HEK293 (cell line): Measurements from ENCODE around the gene NOL3.

ENCODE experiments used
- CTCF ChIA-PET: fragments of 350-600 bp; formaldehyde crosslinking; extraction: SDS; loops from one replicate; lab custom pipeline; 2021; ENCODE audit warnings: antibody characterized with exemption; lab: Yijun Ruan, JAX
- POLR2A ChIA-PET: fragments of 300-600 bp; formaldehyde crosslinking; extraction: SDS; loops from one replicate; lab custom pipeline; 2020; ENCODE audit warnings: antibody characterized with exemption, inconsistent platforms; lab: Yijun Ruan, JAX
- H3K27ac ChIP-seq: fragments of 200-500 bp; sonication (Bioruptor generic); 2 replicates; pipeline ENCODE4 v1.5.1; 2014; ENCODE audit warnings: low read depth, low read length, control low read depth, inconsistent platforms; ENCODE audit errors: extremely low read depth
- H3K36me3 ChIP-seq, 2 experiments: fragments of 200-500 bp in 1 of 2; sonication (Bioruptor generic) in 1 of 2; 1 replicate in 1 of 2; 2 replicates in 1 of 2; pipeline ENCODE4 v1.5.1; 2014 to 2017; ENCODE audit warnings: inconsistent platforms in 2 of 2, low read length in 2 of 2; ENCODE audit not compliant: control insufficient read depth in 2 of 2, insufficient read depth in 1 of 2
- H3K4me1 ChIP-seq: fragments of 200-500 bp; sonication (Bioruptor generic); 2 replicates; pipeline ENCODE4 v1.5.1; 2014; ENCODE audit warnings: mild to moderate bottlenecking, low read length, inconsistent platforms; ENCODE audit not compliant: control insufficient read depth, insufficient read depth
- H3K4me3 ChIP-seq: 2 replicates; pipeline ENCODE4 v1.5.1; 2011; ENCODE audit warnings: low read depth, mild to moderate bottlenecking, control low read depth, low read length, moderate library complexity
- H3K9me3 ChIP-seq: fragments of 200-500 bp; sonication (Bioruptor generic); 2 replicates; pipeline ENCODE4 v1.5.1; 2014; ENCODE audit warnings: low read depth, low read length, inconsistent platforms; ENCODE audit not compliant: control insufficient read depth, insufficient read depth
- CTCF ChIP-seq: fragments of 450-650 bp; formaldehyde crosslinking; IDR thresholded peaks from 2 replicates; pipeline ENCODE4 v1.5.1; 2016; ENCODE audit warnings: missing biosample characterization, missing genetic modification characterization
- PBX3 ChIP-seq: sonication (generic); formaldehyde crosslinking; IDR thresholded peaks from 2 replicates; pipeline ENCODE4 v1.8.1; 2022; ENCODE audit warnings: mild to moderate bottlenecking, moderate library complexity, missing genetic modification reagents
- SCRT2 ChIP-seq: fragments of 450-650 bp; formaldehyde crosslinking; IDR thresholded peaks from 2 replicates; pipeline ENCODE4 v1.5.1; 2016; ENCODE audit warnings: missing biosample characterization, missing genetic modification characterization
- SP2 ChIP-seq: fragments of 450-650 bp; formaldehyde crosslinking; IDR thresholded peaks from 2 replicates; pipeline ENCODE4 v1.5.1; 2016; ENCODE audit warnings: missing biosample characterization, missing genetic modification characterization
- YY1 ChIP-seq: fragments of 450-650 bp; formaldehyde crosslinking; IDR thresholded peaks from 2 replicates; pipeline ENCODE4 v1.5.1; 2018; ENCODE audit warnings: missing biosample characterization, missing genetic modification characterization
- ZBTB17 ChIP-seq: fragments of 450-650 bp; formaldehyde crosslinking; IDR thresholded peaks from 2 replicates; pipeline ENCODE4 v1.5.1; 2016; ENCODE audit warnings: missing biosample characterization, missing genetic modification characterization
- ZBTB8A ChIP-seq: fragments of 450-650 bp; formaldehyde crosslinking; IDR thresholded peaks from 2 replicates; pipeline ENCODE4 v1.5.1; 2016; ENCODE audit warnings: missing biosample characterization, missing genetic modification characterization
- ZFP3 ChIP-seq: fragments of 450-650 bp; formaldehyde crosslinking; IDR thresholded peaks from 2 replicates; pipeline ENCODE4 v1.5.1; 2016; ENCODE audit warnings: low read depth, missing biosample characterization, missing genetic modification characterization
- ZFP41 ChIP-seq: fragments of 450-650 bp; formaldehyde crosslinking; IDR thresholded peaks from 2 replicates; pipeline ENCODE4 v1.5.1; 2016; ENCODE audit warnings: missing biosample characterization, missing genetic modification characterization, borderline replicate concordance
- ZIC2 ChIP-seq: fragments of 450-650 bp; formaldehyde crosslinking; IDR thresholded peaks from 2 replicates; pipeline ENCODE4 v1.5.1; 2016; ENCODE audit warnings: missing biosample characterization, missing genetic modification characterization
- ZNF112 ChIP-seq: fragments of 450-650 bp; formaldehyde crosslinking; IDR thresholded peaks from 2 replicates; pipeline ENCODE4 v1.5.0; 2017; ENCODE audit warnings: missing biosample characterization, missing genetic modification characterization
- ZNF211 ChIP-seq: fragments of 450-650 bp; formaldehyde crosslinking; IDR thresholded peaks from 2 replicates; pipeline ENCODE4 v1.5.1; 2016; ENCODE audit warnings: low read depth, missing biosample characterization, missing genetic modification characterization
- ZNF248 ChIP-seq: fragments of 450-650 bp; formaldehyde crosslinking; IDR thresholded peaks from 2 replicates; pipeline ENCODE4 v1.5.1; 2017; ENCODE audit warnings: missing biosample characterization, missing genetic modification characterization
- ZNF335 ChIP-seq: fragments of 450-650 bp; formaldehyde crosslinking; conservative IDR thresholded peaks from 2 replicates; pipeline ENCODE4 v1.5.1; 2016; ENCODE audit warnings: missing biosample characterization, missing genetic modification characterization
- ZNF350 ChIP-seq: fragments of 450-650 bp; formaldehyde crosslinking; IDR thresholded peaks from 2 replicates; pipeline ENCODE4 v1.5.0; 2017; ENCODE audit warnings: missing biosample characterization, mild to moderate bottlenecking, missing genetic modification characterization
- ZNF48 ChIP-seq: fragments of 450-650 bp; formaldehyde crosslinking; IDR thresholded peaks from 2 replicates; pipeline ENCODE4 v1.5.1; 2016; ENCODE audit warnings: missing biosample characterization, missing genetic modification characterization
- TF ChIP-seq, protein P1 (sequence below): fragments of 450-650 bp; formaldehyde crosslinking; IDR thresholded peaks from 2 replicates; pipeline ENCODE4 v1.5.1; 2016; ENCODE audit warnings: missing biosample characterization, missing genetic modification characterization
- TF ChIP-seq, protein P2 (sequence below): fragments of 450-650 bp; formaldehyde crosslinking; optimal IDR thresholded peaks from 2 replicates; pipeline ENCODE3; 2016; ENCODE audit warnings: missing biosample characterization, mild to moderate bottlenecking, missing genetic modification characterization
- TF ChIP-seq, protein P3 (sequence below): fragments of 450-650 bp; IDR thresholded peaks from 2 replicates; pipeline ENCODE4 v1.5.1; 2018; ENCODE audit warnings: missing biosample characterization, mild to moderate bottlenecking, missing genetic modification characterization
- TF ChIP-seq, protein P4 (sequence below): fragments of 450-650 bp; formaldehyde crosslinking; IDR thresholded peaks from 2 replicates; pipeline ENCODE4; 2016; ENCODE audit warnings: missing biosample characterization, missing genetic modification characterization

NOL3 gene

DNA sequence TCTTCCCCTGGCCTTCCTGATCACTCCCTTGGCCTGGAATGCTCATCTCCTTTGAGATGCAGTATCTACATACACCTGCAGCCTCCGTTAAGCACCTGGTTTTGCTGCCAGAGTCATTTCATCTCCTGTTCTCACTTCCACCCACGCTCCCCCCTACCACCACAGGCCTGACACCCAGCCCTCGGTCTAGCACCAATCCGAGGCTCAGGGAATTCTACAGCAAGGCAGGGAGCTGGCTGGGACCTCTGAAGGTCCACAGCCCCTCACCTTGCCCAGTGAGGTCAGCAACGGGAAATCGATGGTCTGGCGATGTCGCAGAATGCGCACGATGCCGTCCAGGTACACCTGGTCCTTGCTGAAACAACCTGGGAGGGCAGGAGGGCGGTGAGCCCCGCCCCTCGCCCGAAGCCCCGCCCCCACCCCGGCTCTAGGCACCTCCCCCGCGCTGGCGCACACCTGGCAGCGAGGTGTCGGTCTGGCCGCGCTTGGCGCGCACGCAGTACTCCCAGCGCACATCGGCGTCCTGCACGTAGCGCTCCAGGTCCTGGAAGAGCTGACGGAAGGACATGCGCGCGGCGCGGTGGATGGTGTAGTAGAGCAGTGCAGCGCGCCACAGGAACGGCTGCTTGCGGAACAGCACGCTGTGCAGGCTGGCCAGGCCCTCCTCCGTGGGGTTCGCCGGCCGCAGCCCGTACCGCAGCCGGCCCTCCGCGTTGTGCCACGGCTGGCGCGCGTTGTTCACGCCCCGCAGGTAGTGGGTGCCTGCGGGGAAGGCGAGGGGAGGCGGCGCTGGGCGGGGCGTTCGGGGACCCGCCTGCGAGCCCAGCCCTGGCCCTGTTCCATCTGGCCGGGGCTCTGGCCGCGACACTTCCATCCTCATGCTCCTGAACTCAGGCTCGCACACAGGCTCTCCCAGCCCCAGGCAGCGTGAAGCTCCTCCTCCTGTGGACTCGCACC, 7.7 kb downstream of the NOL3 start (continued):
- TF ChIP-seq CTCF (tag by site-specific recombination), result peak; percentile 75
- TF ChIP-seq, protein P1, sequence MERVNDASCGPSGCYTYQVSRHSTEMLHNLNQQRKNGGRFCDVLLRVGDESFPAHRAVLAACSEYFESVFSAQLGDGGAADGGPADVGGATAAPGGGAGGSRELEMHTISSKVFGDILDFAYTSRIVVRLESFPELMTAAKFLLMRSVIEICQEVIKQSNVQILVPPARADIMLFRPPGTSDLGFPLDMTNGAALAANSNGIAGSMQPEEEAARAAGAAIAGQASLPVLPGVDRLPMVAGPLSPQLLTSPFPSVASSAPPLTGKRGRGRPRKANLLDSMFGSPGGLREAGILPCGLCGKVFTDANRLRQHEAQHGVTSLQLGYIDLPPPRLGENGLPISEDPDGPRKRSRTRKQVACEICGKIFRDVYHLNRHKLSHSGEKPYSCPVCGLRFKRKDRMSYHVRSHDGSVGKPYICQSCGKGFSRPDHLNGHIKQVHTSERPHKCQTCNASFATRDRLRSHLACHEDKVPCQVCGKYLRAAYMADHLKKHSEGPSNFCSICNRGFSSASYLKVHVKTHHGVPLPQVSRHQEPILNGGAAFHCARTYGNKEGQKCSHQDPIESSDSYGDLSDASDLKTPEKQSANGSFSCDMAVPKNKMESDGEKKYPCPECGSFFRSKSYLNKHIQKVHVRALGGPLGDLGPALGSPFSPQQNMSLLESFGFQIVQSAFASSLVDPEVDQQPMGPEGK, result peak; percentile 34; the same call in 1 of the 2 replicates
- peak; percentile 63 for TF ChIP-seq SP2 (tag by site-specific recombination)
- TF ChIP-seq, protein P2, sequence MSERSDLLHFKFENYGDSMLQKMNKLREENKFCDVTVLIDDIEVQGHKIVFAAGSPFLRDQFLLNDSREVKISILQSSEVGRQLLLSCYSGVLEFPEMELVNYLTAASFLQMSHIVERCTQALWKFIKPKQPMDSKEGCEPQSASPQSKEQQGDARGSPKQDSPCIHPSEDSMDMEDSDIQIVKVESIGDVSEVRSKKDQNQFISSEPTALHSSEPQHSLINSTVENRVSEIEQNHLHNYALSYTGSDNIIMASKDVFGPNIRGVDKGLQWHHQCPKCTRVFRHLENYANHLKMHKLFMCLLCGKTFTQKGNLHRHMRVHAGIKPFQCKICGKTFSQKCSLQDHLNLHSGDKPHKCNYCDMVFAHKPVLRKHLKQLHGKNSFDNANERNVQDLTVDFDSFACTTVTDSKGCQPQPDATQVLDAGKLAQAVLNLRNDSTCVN (tag by site-specific recombination), result peak; percentile 90
- 0 out of 2 replicates have a peak, but pooled peaks have one; percentile 25 for TF ChIP-seq ZNF335
- TF ChIP-seq ZIC2 (tag by site-specific recombination), result peak; percentile 94

DNA sequence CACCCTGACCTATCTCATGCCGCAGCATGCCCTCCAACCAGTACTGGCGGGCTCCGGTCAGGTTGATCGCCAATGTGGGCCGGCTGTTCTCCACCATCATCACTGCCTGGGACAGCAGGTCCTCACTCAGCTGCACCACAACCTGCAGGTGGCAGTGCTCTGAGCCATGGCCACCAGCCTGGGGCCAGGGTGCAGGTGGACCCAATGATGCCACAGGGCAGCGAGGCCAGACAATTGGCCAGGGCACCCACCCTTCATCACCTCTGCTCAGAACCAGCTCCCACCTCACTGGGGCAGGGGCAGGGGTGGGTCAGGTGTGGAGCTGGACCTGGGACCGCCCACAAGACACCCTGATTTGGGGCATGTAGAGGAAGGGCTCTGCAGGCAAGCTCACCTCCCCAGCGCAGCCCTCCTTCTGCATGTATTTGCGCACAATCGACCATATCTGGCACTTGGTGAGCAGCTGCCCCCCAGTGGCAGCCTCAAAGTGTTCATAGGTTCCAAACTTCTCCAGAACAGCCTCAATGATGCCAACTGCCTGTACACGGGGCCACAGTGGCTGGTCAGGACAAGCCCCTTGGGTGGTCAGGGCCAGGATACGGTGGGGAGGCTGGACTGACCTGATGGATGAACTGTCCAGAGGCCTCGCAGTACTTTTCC, 9.2 kb downstream of the NOL3 start:
- no peaks in the 10 kb centered on the region for H3K9me3 ChIP-seq
- H3K27ac ChIP-seq, result no peak overlapping the region
- peaks cover 10% of the 10 kb centered on the region for H3K4me1 ChIP-seq
- ChIA-PET POLR2A (interaction anchor here (0.5 kb wide), 1 partner anchor 67 kb away, joined by 3 read pairs; no protein-coding TSS in a partner anchor), CTCF (interaction anchor here (0.8 to 1.3 kb wide), 2 partner anchors 24 to 48 kb away, joined by 3 read pairs; no protein-coding TSS in a partner anchor)
- H3K36me3 ChIP-seq, result peaks cover 0 to 41% of the 10 kb centered on the region in 2 experiments; a peak in 1 of 3 replicates
- no peak overlapping the region for H3K4me3 ChIP-seq
- TF ChIP-seq YY1, result no peak
- TF ChIP-seq ZNF48 (tag by site-specific recombination), result no peak
- TF ChIP-seq ZNF112 (tag by site-specific recombination), result no peak
- TF ChIP-seq ZFP41 (tag by site-specific recombination), result no peak
- no peak for TF ChIP-seq ZBTB8A
- no peak for TF ChIP-seq ZNF211 (tag by site-specific recombination)
- TF ChIP-seq, protein P3, sequence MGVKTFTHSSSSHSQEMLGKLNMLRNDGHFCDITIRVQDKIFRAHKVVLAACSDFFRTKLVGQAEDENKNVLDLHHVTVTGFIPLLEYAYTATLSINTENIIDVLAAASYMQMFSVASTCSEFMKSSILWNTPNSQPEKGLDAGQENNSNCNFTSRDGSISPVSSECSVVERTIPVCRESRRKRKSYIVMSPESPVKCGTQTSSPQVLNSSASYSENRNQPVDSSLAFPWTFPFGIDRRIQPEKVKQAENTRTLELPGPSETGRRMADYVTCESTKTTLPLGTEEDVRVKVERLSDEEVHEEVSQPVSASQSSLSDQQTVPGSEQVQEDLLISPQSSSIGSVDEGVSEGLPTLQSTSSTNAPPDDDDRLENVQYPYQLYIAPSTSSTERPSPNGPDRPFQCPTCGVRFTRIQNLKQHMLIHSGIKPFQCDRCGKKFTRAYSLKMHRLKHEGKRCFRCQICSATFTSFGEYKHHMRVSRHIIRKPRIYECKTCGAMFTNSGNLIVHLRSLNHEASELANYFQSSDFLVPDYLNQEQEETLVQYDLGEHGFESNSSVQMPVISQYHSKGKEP (tag by site-specific recombination), result no peak
- TF ChIP-seq ZFP3 (tag by site-specific recombination), result no peak
- peak; percentile 48 for TF ChIP-seq CTCF (tag by site-specific recombination)
- TF ChIP-seq, protein P4, sequence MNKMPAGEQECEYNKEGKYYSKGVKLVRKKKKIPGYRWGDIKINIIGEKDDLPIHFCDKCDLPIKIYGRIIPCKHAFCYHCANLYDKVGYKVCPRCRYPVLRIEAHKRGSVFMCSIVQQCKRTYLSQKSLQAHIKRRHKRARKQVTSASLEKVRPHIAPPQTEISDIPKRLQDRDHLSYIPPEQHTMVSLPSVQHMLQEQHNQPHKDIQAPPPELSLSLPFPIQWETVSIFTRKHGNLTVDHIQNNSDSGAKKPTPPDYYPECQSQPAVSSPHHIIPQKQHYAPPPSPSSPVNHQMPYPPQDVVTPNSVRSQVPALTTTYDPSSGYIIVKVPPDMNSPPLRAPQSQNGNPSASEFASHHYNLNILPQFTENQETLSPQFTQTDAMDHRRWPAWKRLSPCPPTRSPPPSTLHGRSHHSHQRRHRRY (tag by site-specific recombination), result no peak
- no peak for TF ChIP-seq ZNF248 (tag by site-specific recombination)
- no peak for TF ChIP-seq SCRT2
- TF ChIP-seq ZBTB17 (tag by site-specific recombination), result no peak
- no peak for TF ChIP-seq ZNF350 (tag by site-specific recombination)
- no peak for TF ChIP-seq PBX3 (CRISPR knock-in tag)
